ENCODE measurements around the gene CA4.

- TF ChIP-seq CCNT2 (IDR thresholded peaks at IDR 0.05; ENCODE audit: borderline replicate concordance, extremely low read depth, insufficient read length, low read depth, low read length) (no peak), POLR2A (conservative IDR thresholded peaks at IDR 0.05) (no peak), FOXK2 (conservative IDR thresholded peaks at IDR 0.05 in 1 of 2, IDR thresholded peaks at IDR 0.05 in 1 of 2; ENCODE audit: low read depth in 2 of 2) (no peak), EHMT2 (IDR thresholded peaks at IDR 0.05) (no peak), CTCF (IDR thresholded peaks at IDR 0.05 in 2 of 3, conservative IDR thresholded peaks at IDR 0.05 in 1 of 3; ENCODE audit: insufficient read depth in 2 of 3, low read depth in 1 of 3, low read length in 3 of 3) (no peak), CREB1 (IDR thresholded peaks at IDR 0.05) (no peak), CREB1 (CRISPR knock-in tag; IDR thresholded peaks at IDR 0.05) (no peak), SIN3A (IDR thresholded peaks at IDR 0.05; ENCODE audit: borderline replicate concordance in 2 of 2, control insufficient read depth in 1 of 2, low read depth in 2 of 2, low read length in 2 of 2) (no peak), ZNF124 (CRISPR knock-in tag; IDR thresholded peaks at IDR 0.05) (no peak), DPF2 (IDR thresholded peaks at IDR 0.05) (no peak)
Observed at GRCh38 chr17:60127068-60128064, 22.4 kb upstream of the CA4 start.
